Right renal pelvis (tissue), 4 donors: ENCODE data around the gene CREB3L2. TPM values are rescaled to one million over a fixed set of nuclear protein-coding genes. Genes with fewer than 3 reads are reported as not detected.
"Not testable (repeated sequence)": the region's sequence is repeated elsewhere in the genome, so short reads cannot be mapped to it uniquely, and the experiment has no call there.

Experiments used
- DNase-seq, 4 donors: peaks; one replicate each; pipeline ENCODE4 v3.0.0-alpha.2; 2013; ENCODE audit warnings: low read depth in 4 of 4, low spot score in 3 of 4, missing footprints in 1 of 4
- polyA plus RNA-seq, 4 donors: library from polyadenylated mRNA; unstranded; fragments of 120-200 nt; gene quantifications; one replicate each; pipeline ENCODE4 v1.2.1, GENCODE V29; 2013; ENCODE audit not compliant: insufficient read length in 4 of 4

The CREB3L2 gene
- polyA plus RNA-seq, 4 donors, result 50.7 to 55.3 (median 53.5) TPM

- no peak for DNase-seq
Observed at GRCh38 chr7:137913985-137914384, 87.9 kb downstream of the CREB3L2 start.

- DNase-seq, result no peak
Observed at GRCh38 chr7:137909042-137909441, 92.8 kb downstream of the CREB3L2 start.

- DNase-seq, result no peak
Observed at GRCh38 chr7:137908106-137908505, 93.8 kb downstream of the CREB3L2 start.

GRCh38 chr7:137906636-137907035 lies 95.2 kb downstream of the CREB3L2 start:
- DNase-seq, result not testable (repeated sequence)

DNA sequence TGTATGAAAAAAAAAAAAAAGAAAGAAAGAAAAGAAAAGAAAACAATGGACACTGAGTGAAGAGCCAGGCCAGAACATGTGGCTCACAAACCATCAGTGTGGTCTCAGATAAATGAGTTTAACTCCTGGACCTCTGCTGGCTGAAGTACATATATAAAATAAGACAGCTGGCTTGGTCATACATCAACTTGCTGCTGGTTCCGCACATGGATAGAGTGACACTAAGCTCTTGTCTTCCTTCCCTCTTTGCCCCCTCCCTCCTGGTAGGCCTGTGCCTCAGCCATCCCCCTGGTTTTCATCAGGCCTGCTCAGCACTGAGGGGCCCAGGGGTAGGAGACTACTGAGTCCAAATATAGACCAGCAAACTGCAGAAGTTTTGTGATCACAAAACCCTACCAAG lies 97.1 kb downstream of the CREB3L2 start:
- no peak for DNase-seq

DNA sequence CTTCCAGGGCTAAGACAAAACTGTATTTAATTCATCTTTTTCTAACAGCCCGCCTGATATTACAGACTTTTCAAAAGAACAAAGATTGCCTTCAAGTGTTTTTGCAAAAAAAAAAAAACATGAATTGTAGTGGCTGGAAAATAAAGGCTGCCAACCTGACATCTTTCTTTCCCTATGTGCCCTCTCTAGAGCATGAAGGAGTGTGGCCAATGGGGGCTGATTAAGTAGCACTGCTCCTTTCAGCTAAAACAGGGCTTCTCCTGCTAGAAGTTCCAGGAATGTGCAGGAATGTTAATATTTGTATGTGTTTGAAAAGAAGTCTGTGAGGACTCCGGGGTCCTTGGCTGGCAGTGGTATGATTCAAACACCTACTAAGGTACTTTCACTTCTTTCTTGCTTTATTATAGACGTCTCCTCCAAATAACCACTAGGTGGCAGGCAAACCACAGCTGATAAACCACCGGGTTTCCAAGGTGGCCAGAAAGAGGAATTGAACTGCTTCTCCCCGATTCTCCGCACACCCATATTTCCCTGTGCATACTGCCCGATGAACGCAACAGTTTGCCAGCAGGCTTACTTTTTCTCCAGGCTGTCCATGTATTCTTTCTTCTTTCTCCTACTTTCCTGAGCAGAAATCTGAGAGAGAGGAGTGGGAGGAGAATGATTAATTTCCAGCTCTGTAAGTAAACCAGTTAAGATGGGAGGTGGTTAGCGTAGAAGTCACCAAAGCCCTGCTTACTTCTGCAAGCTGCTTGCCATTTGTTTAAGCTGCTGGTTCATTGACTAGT lies 98.3 kb downstream of the CREB3L2 start:
- DNase-seq, result peak in 3 of 4 donors; percentile 55 to 62 (median 61)

DNA sequence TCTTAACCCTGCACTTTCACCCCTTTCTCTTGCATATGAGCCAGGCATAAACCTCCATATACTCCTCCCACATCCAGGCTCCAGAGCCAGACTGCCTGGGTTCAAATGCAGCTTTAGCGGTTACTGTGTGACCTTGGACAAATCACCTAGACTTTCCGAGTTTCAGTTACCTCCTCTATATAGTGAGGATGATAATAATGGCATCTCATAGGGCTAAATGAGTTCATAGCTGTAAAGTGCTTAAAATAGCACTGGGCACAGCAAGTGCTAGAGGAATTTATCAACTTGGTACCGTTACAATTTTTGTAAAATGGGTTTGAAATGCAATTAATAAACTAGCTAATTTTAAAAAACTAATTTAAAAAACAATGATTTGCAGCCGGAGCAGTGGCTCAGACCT lies 101.7 kb downstream of the CREB3L2 start:
- no peak for DNase-seq

DNA sequence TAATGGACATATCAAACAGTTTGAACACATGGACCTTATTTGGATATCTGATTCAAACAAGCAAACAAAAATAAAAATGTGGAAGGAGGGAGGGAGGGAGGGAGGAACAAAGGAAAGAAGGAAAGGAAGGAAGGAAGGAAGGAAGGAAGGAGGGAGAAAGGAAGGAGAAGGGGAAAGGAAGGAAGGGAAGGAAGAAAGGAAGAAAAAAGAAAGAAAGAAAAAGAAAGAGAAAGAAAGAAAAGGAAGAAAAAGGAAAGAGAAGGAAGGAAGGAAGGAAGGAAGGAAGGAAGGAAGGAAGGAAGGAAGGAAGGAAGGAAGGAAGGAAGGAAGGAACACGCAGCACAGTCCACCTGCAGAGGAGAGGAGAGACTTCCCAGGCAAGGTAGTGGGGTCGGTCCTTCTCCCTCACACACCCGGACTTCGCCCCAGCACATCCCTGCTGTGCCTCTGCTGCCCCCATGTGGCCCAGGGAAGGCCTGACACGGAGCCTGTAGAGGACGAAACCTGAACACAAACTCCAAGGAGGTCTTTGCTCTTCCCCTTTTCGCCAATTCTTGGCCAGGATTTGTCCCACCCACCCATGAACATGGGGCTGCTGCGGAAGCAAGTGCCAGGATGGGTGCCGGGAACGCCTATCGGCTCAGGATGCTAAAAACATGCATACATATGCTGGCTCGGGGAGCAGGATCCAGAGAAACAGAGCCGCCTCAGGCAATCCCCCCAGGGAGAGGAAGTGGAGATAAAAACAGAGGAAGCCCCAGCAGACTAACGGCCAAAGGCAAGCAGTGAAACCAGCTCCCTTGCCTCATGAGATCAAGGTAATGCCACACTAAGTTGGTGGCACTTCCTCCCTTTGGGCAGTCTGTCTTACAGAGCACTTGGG lies 102.8 kb downstream of the CREB3L2 start:
- peak in 3 of 4 donors; percentile 58 to 61 (median 60) for DNase-seq

DNA sequence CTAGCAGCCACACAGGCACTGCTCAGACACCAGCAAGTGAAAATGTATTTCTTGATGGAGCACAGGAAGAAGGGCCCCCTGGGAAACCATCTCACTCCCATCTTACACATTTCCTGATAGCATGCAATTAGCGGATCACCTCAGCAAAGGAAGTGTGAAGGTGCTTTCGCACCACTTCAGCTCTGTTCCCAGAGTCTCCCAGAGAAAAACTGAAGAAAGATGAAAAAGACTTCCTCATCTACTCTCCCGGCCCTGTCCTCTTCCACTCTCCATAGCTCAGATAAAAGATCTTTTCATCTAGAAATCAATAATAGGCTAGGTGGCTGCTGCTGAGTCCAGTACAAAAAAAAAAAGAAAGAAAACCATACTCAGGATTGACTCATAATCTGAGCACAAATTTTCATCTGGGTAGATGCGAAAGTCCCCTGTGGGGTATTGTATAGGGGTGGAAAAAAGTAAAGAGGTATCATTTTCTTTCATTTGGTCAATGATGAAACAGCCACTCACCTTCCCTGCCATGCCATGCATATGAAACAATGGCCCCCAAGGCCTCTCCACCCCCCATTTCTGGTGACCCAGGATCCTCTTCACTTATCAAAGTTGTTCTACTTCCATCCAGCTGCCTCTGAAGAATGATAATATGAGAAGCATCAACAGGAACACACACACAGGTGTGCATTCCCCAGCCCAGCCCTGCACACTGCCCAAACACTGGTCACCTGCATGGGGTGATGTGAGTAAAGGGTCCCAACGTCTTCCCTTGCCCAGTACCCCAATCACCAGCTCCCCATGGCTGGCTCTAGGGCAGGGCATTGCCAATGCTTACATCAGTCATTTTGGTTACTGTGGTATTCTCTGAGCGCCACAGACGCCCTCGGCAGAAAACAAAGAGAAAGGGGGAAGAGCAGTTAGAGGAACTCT lies 106.3 kb downstream of the CREB3L2 start:
- DNase-seq, result no peak

DNA sequence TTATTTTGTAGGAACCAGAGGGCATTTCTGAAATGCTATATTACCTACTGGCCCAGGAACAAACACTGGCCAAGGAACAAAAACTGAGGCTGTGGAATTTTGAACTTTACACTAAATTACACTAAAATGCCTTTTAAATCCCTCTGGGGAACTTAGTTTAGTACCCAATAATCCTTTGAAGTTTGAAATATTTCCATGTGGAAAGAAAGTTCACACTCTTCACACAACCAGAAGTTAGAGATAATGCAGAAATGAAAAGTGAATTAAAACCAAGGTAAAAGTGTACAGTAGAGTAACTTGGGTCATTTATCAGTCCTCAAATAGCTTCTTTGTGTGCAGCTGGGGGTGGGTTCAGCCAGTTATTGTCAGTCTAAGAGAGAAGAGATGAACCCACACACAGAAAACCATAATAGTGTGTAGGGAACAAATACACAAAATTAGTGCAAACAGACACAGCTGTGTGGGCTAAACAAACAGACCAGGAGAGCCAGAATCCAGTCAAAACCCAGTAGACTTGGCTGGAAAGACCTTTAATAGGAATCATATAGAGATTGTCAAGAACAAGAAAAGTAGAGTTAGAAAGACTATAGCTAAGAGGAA lies 108.6 kb downstream of the CREB3L2 start:
- DNase-seq, result no peak

- DNase-seq, result no peak
Observed at GRCh38 chr7:137891016-137891655, 110.8 kb downstream of the CREB3L2 start.

GRCh38 chr7:137890449-137890921 lies 111.4 kb downstream of the CREB3L2 start:
- no peak for DNase-seq

DNA sequence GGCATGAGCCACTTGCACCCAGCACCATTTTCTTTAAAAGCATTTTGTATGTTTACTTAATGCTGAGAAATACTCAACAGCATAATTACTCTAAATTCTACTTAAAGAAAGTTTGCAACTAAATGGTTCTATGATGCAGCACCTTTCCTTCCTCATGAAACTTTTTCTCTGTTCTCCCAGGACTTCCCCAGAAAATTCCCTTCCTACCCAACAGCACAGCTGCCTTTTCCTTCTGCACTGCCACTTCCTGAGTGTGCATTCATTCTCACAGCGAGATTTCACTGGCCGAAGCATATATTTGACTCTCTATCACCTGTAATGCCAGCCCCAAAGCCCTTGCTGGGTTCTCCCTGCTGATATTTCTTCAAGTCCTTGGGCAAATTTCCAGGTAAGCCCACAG lies 113.6 kb downstream of the CREB3L2 start:
- no peak for DNase-seq

- no peak for DNase-seq
Observed at GRCh38 chr7:137886746-137887145, 115.1 kb downstream of the CREB3L2 start.

GRCh38 chr7:137886281-137886680 lies 115.6 kb downstream of the CREB3L2 start:
- no peak for DNase-seq

DNA sequence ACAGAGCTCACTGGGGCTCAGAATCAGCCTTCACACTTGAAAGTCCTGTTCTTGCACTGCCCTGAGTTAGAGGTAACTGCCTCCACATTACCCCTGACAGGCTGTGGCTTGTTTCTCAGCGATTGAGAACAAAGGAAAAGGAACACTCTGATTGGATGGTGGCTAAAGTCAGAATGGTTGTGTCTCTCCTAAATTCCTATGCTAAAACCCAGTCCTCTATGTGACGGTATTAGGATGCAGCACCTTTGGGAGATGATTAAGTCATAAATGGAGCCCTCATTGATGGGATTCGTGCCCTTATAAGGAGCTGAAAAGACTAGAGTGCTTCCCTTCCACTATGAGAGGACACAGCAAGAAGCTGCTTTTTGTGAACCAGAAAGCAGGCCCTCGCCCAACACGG lies 116.2 kb downstream of the CREB3L2 start:
- no peak for DNase-seq

DNA sequence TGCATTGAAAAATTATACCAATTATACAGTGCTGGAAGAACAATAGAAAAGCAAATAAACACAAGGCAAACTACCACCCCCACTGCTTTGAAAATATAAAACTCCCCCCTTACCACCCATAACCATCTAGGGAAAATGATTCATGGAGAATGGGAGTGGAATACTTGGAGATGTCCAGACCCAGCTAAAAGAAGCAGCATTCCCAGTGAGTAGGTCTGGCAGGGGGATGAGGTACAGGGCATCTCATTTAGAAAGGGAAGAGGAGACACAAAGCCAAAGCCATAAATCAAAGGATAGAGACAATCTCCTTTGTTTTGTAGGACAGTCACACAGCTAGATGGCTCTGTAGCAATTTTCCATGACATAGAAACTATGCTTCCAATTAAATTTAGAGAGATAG lies 119.1 kb downstream of the CREB3L2 start:
- DNase-seq, result no peak

- no peak for DNase-seq
Observed at GRCh38 chr7:137882261-137882668, 119.6 kb downstream of the CREB3L2 start.

DNA sequence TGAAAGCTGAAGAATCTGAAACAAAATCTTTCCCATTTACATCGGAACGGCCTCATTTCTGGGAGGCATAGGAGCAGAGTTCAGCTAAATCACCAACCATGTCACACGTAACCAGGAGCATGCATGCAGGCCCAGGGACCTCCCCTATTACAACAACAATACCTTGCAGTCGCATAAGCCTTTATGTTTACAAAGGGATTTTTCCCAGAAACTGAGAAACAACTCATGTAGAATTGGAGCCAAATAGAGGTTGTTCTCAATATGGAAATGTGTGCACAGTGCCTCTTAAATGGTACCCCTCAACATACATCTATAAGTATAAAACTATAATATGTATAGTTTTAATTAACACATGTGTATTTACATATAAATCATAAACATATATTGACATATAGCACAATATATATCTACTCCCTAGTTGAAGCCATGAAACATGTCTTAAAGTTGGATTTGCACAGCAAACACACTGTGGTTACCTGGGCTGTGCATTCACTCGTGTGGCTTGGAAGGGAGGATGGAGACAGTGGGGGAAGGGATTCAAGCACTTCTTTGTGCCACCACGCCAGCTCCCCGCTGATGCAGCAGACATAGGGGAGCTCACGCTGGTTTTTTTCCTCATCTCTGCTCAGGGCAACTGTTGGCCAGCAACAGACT lies 120.2 kb downstream of the CREB3L2 start:
- no peak for DNase-seq
